GM21825 (cell line): Measurements from ENCODE around the gene GRWD1.

Experiments used
- ATAC-seq: cut with Tn5 transposase; IDR thresholded peaks from one replicate; pipeline ENCODE4 v1.9.1; 2021; ENCODE audit warnings: mild to moderate bottlenecking, moderate library complexity; ENCODE audit not compliant: unreplicated experiment

Gene GRWD1

DNA sequence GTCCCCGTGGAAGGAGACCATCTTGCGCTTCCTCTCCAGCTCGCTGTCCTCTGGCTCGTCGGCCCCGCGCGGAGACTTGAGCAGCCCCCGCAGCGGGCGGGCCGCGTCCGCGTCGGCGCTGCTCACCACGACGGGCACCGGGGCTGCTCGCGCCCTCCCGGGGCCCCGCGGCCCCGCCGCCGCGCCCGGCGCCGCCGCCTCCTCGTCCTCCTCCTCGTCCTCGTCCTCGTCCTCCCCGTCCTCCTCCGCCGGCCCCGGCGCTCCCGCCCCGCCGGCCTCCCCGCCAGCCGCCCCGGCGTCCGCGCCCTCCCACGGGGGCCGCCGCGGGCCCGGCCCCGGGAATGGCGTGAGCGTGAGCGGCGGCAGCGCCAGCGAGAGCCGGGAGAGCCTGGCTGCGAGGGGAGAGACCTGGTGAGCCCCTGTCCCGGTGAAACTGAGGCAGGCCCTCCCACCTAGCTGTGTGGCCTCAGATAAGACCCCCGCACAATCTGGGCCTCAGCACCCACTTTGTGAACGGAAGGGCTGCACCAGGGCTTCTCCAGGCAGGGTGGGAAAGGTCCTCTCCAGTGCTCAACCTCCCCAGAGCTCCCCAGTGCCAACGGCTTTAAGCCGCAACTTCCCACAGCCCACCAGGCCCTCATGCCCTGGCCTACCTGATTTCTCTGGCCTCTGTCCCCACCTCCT, 48.1 kb downstream of the GRWD1 start:
- ATAC-seq = peak; percentile 1

- no peak for ATAC-seq
Observed at GRCh38 chr19:48495396-48495795, 49.6 kb downstream of the GRWD1 start.

- ATAC-seq = no peak
Observed at GRCh38 chr19:48496959-48497727, 51.4 kb downstream of the GRWD1 start.

DNA sequence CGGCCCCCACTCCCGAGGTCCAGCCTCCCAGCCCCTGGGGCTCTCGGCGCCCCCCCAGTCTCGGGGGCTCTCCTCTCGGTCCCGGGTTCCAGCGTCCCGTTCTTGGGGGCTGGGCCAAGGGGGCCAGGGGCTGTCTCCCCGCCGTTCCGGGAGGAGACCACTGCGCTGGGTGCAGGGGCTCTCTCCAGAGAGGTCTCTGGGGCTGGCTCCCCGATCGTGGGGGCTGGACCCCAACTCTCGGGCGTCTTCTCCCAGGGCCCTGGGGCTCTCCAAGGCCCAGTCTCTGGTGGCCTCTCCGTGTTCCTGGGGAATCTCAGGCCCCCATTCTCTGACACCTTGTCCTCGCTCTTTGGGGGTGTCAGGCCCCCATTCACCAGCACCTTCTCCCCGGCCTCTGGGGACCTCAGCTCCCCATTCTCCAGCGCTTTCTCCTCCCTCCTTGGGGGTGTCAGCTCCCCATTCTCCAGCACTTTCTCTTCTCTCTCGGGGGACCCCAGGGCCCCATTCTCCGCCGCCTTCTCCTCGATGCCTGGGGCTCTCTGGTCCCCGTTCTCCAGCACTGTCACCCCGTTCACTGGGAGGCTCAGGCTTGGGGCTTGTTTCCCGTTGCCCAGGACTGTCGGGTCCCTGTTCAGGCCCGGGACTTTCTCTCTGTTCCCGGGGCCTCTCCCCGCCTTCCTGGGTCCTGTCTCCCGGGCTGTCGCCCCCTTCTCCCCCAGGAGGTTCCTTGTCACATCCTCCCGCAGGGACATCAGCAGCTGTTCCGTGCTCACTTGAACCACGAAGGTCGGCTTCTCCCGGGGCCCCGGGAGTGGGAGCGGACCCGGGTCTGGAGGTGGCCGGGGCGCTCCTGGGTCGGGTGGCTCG, 52.2 kb downstream of the GRWD1 start:
- ATAC-seq = no peak

DNA sequence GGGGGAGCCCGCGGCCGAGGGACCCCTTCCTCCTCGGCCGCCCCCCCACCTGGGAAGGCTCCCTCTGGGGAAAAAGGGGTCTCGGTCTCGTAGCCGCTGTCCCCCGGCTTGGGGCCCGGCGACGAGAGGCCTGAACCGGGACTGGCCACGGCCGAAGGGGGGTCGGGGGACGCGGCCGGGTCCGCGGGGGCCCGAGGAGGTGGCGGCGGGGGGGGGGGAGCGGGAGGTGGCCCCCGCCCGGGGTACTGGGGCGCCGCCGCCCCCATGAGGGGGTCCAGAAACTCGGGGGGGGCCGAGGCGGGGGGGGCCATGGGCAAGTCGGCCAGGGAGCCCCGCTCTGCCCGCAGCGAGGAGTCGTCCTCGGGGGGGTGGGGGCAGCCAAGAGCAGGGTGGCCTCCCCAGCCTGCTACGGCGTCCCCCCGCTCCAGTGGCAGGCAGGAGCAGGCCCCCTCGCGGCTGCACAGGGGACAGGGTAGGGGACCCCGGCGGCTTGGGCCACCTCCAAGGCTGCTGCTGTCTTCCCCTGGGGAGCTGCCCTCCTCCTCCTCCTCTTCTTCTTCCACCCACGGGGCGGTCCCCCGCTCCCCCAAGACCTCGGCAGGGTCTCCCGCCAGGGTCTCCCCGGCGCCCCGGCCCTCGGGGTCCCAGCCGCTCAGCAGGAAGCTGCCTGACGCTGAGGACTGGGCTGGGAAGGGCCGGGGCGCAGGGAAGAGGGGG, 53.0 kb downstream of the GRWD1 start:
- no peak for ATAC-seq

DNA sequence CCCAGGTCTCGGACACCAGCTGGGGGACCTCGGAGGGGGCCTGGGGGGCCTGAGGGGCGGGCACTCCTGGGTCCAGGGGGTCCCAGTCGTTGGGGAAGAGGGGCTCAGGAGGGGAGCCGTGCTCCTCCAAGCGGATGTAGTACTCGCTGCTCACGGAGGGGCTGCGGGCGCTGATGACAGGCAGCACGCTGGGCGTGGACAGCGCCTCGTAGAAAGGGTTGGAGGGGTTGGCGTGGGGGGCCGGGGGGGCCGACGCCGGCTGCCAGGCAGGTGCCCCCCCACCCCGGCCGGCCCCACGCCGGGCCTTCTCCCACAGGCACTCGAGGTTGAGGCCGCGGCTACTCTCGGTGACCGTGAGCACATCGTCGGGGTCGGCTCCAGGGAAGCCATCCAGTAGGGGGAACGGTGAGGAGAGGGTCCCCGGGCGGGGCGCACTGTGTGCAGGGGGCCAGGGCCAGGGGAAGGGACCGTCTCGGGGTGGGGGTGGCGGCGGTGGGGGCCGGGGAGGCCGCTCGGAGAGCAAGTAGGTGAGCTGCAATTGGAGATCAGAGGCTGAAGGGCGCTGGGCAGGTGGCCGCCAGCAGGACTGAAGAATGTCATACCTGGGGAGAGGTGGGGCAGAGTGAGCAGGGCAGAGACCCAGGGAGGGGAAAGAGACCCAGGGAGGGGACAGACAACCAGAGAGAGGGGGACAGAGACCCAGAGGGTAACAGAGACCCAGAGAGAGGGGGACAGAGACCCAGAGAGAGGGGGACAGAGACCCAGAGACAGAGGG, 53.7 kb downstream of the GRWD1 start:
- ATAC-seq = no peak

- ATAC-seq = no peak
Observed at GRCh38 chr19:48500830-48501493, 55.2 kb downstream of the GRWD1 start.

- no peak for ATAC-seq
Observed at GRCh38 chr19:48501494-48502349, 55.9 kb downstream of the GRWD1 start.

DNA sequence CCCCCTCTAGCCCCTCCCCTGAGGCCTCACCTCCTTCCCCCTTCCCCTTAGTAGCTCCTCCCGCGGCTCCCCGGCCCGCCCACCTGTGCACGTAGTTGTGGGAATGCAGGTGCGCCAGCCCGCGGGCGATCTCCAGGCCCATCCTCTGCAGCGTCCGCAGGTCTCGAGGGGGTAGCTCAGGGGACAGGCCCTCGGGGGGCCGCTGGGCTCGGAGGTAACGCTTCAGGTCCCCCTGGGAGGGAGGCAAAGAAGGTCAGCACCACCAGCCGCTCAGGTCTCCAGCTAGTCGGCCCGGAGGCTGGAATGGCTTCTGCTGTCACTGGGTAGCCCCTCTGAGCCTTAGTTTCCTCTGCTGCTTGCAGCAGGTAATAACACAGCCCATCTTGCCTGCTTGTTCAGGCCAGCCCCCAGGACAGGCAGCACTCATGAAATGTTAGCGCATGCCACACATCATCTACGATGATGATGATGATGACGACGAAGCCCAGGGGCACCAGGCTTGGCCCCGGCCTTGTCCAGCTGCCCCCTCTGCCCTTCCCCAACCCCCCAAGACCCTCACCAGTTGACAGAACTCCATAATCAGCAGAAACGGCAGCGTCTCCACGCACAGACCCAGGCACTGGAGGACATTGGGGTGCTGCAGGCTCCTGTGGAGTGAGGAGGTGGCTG, 56.7 kb downstream of the GRWD1 start:
- no peak for ATAC-seq

GRCh38 chr19:48506138-48506733, 60.5 kb downstream of the GRWD1 start:
- ATAC-seq = no peak
